Measurements from ENCODE around the gene FHOD1. TPM values are rescaled to one million over a fixed set of nuclear protein-coding genes. Genes with fewer than 3 reads are reported as not detected.

Gene FHOD1
- total and polyA plus RNA-seq, 2 donors: 5.6 to 27.8 TPM

DNA sequence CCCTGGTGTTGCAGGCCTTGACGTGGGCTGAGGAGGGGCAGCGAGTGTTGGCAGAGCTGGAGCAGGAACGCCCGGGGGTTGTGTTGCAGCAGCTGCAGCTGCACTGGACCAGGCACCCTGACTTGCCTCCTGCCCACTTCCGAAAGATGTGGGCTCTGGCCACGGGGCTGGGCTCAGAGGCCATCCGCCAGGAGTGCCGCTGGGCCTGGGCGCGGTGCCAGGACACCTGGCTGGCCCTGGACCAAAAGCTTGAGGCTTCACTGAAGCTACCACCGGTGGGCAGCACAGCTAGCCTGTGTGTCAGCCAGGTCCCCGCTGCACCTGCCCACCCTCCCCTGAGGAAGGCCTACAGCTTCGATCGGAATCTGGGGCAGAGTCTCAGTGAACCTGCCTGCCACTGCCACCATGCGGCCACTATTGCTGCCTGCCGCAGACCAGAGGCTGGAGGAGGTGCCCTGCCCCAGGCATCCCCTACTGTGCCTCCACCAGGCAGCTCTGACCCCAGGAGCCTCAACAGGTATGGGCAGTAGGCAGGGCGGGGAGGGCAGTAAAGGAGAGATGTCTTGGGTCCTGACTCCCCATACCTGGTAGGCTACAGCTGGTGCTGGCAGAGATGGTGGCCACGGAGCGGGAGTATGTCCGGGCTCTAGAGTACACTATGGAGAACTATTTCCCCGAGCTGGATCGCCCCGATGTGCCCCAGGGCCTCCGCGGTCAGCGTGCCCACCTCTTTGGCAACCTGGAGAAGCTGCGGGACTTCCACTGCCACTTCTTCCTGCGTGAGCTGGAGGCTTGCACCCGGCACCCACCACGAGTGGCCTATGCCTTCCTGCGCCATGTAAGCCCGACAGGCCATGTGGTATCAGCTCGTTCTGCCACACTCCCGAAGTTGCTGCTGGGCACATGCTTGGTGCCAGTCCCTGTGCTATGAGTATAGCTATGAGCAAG, 37.7 kb upstream of the FHOD1 start:
- no peak overlapping the region for H3K4me3 ChIP-seq (ENCODE audit: low read length in 2 of 2)
- WGBS: 93% methylated on average over 34 of the region's 34 CpGs
- peaks cover 0 to under 1% of the 10 kb centered on the region in 2 donors for H3K9me3 ChIP-seq (ENCODE audit: control insufficient read depth in 2 of 2, insufficient read depth in 1 of 2, low read length in 1 of 2)
- peaks cover 0 to 5% of the 10 kb centered on the region in 2 donors for H3K4me1 ChIP-seq (ENCODE audit: control insufficient read depth in 2 of 2, insufficient read depth in 2 of 2, low read length in 2 of 2)
- DNase-seq (ENCODE audit: low read depth in 6 of 9, low spot score in 9 of 9): no peak
- no peaks in the 10 kb centered on the region for H3K27me3 ChIP-seq (ENCODE audit: control insufficient read depth in 2 of 2, insufficient read depth in 1 of 2, low read length in 1 of 2)
- no peak overlapping the region for H3K27ac ChIP-seq (ENCODE audit: low read depth in 1 of 2, low read length in 1 of 2)
- H3K36me3 ChIP-seq (ENCODE audit: control insufficient read depth in 2 of 2, insufficient read depth in 2 of 2, low read length in 1 of 2): peaks cover 0 to 5% of the 10 kb centered on the region in 2 donors

DNA sequence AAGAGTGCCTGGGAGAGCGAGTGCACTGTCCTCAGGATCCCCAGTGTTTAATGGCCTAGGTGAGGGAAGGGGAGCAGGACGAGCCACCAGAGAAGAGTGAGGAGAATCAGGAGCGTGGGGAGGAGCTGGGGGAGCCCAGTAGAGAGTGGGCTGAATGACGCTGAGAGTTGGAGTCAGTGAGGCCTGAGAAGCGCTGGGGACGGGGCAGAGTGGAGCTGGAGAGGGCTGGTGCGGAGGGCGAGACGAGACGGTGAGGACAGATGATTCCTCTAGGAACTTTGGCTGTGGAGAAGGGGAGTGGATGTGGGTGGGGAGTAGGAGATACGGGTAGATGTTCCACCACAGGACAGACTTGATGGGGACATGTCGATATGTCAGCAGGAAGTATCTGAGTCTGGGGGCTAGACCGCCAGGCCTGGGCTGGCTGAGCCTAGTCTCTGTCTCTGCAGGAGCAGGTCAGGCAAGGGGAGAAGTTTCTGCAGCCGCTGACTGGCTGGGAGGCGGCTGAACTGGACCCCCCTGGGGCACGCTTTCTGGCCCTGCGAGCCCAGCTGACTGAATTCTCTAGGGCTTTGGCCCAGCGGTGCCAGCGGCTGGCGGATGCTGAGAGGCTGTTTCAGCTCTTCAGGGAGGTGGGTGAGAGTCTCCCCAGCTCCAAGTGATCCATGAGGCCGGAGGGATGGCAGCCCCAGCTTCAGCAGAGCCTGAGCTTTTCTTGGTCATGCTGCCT, 36.7 kb upstream of the FHOD1 start:
- H3K4me3 ChIP-seq (ENCODE audit: low read length in 2 of 2): no peak overlapping the region
- peaks cover 0 to 10% of the 10 kb centered on the region in 2 donors for H3K4me1 ChIP-seq (ENCODE audit: control insufficient read depth in 2 of 2, insufficient read depth in 2 of 2, low read length in 2 of 2)
- H3K9me3 ChIP-seq (ENCODE audit: control insufficient read depth in 2 of 2, insufficient read depth in 1 of 2, low read length in 1 of 2): peaks cover 0 to 4% of the 10 kb centered on the region in 2 donors
- H3K27ac ChIP-seq (ENCODE audit: low read depth in 1 of 2, low read length in 1 of 2): no peak overlapping the region
- no peak for DNase-seq (ENCODE audit: low read depth in 6 of 9, low spot score in 9 of 9)
- H3K27me3 ChIP-seq (ENCODE audit: control insufficient read depth in 2 of 2, insufficient read depth in 1 of 2, low read length in 1 of 2): no peaks in the 10 kb centered on the region
- peaks cover 0 to 5% of the 10 kb centered on the region in 2 donors for H3K36me3 ChIP-seq (ENCODE audit: control insufficient read depth in 2 of 2, insufficient read depth in 2 of 2, low read length in 1 of 2)
- WGBS: 97% methylated on average over 21 of the region's 21 CpGs

DNA sequence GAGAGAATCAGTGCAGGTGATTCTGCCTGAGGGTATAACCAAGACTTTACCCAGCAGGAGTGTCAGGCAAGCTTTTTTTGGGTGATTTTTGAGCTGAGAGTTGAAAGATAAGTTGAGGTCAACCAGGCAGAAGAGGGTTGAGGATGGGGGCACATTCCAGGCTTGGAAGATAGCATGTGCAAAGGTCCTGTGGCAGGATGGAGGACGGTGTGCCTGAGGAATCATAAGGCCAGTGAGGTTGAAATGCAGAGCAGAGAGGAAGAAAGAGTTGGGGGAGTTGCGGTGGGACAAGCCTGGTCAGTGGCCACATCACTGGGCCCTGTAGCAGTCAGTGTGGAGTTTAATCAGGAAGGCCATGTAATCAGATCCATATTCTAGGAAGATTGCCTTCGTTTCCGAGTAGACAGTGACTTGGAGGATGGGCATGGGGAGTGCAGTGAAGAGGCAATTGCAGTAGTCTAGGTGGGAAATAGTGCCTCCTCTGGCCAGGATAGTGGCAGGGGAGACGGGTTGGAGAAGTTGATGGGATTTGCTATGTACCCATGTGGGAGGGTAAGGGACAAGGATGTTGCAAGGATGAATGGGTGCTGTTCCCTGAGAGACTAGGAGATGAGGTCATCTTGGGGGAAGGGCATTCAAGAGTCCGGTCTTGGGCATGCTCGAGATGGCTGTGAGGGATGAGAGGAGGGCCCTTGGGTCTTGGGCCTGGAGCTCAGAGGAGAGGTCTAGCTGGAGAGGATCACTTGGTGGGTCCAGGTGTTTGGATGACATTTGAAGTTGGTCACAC, 36.0 kb upstream of the FHOD1 start:
- WGBS: 98% methylated on average over 7 of the region's 7 CpGs
- no peak overlapping the region for H3K4me3 ChIP-seq (ENCODE audit: low read length in 2 of 2)
- DNase-seq (ENCODE audit: low read depth in 6 of 9, low spot score in 9 of 9): no peak

DNA sequence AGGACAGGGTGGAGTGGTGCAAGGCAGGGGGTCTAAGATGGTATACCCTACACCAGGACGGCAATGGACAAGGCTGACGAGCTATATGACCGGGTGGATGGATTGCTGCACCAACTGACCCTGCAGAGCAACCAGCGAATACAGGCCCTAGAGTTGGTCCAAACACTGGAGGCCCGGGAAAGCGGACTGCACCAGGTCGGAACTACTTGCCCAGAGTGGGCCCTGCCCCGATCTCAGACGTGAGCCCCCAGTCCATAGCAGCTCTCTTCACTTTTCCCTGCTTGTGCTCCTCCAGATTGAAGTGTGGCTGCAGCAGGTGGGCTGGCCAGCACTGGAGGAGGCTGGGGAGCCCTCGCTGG, 35.1 kb upstream of the FHOD1 start:
- Histone ChIP-seq H3K27ac (ENCODE audit: low read depth in 1 of 2, low read length in 1 of 2) (no peak overlapping the region), H3K27me3 (ENCODE audit: control insufficient read depth in 2 of 2, insufficient read depth in 1 of 2, low read length in 1 of 2) (no peaks in the 10 kb centered on the region), H3K4me1 (ENCODE audit: control insufficient read depth in 2 of 2, insufficient read depth in 2 of 2, low read length in 2 of 2) (peaks cover 3 to 18% of the 10 kb centered on the region in 2 donors), H3K4me3 (ENCODE audit: low read length in 2 of 2) (no peak overlapping the region), H3K9me3 (ENCODE audit: control insufficient read depth in 2 of 2, insufficient read depth in 1 of 2, low read length in 1 of 2) (peaks cover 0 to 4% of the 10 kb centered on the region in 2 donors), H3K36me3 (ENCODE audit: control insufficient read depth in 2 of 2, insufficient read depth in 2 of 2, low read length in 1 of 2) (peaks cover under 1 to 8% of the 10 kb centered on the region in 2 donors)
- no peak for DNase-seq (ENCODE audit: low read depth in 6 of 9, low spot score in 9 of 9)
- 98% methylated on average over 10 of the region's 10 CpGs for WGBS

More for the DNA sequence above, 36.0 kb upstream of the FHOD1 start:
- Histone ChIP-seq H3K27ac (ENCODE audit: low read depth in 1 of 2, low read length in 1 of 2) (no peak overlapping the region), H3K9me3 (ENCODE audit: control insufficient read depth in 2 of 2, insufficient read depth in 1 of 2, low read length in 1 of 2) (peaks cover 0 to 4% of the 10 kb centered on the region in 2 donors), H3K27me3 (ENCODE audit: control insufficient read depth in 2 of 2, insufficient read depth in 1 of 2, low read length in 1 of 2) (no peaks in the 10 kb centered on the region), H3K36me3 (ENCODE audit: control insufficient read depth in 2 of 2, insufficient read depth in 2 of 2, low read length in 1 of 2) (peaks cover 0 to 5% of the 10 kb centered on the region in 2 donors), H3K4me1 (ENCODE audit: control insufficient read depth in 2 of 2, insufficient read depth in 2 of 2, low read length in 2 of 2) (peaks cover 3 to 16% of the 10 kb centered on the region in 2 donors)

DNA sequence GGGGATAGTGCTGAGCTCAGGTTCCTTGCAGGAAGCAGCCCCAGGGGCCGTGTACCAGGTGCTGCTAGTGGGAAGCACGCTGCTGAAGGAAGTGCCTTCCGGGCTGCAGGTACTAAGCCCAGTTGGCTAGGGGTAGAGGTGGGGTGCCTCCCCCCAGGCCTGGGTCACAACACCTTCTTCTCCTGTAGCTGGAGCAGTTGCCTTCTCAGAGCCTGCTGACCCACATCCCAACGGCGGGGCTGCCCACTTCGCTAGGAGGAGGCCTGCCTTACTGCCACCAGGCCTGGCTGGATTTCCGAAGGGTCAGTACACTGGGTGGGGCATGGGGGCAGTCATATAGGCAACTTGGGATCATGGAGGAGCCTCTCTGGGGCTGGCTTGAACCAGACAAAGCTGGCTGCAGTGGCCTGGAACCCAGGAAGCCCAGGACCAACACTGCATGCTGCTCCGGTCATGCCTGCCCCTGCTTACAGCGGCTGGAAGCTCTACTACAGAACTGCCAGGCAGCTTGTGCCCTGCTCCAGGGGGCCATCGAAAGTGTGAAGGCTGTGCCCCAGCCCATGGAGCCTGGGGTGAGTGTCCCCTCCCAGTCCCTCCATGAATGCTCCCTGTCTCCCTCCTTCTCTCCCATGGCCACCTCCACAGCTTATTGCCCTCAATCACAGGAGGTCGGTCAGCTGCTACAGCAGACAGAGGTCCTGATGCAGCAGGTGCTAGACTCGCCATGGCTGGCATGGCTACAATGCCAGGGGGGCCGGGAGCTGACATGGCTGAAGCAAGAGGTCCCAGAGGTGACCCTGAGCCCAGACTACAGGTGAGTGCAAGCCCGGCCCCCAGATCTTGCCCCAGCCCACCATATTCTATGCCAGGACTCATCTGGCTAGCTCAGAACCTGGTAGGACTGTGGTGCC, 34.5 kb upstream of the FHOD1 start:
- H3K27ac ChIP-seq (ENCODE audit: low read depth in 1 of 2, low read length in 1 of 2): no peak overlapping the region
- DNase-seq (ENCODE audit: low read depth in 6 of 9, low spot score in 9 of 9): no peak
- H3K4me3 ChIP-seq (ENCODE audit: low read length in 2 of 2): no peak overlapping the region
- peaks cover 2 to 13% of the 10 kb centered on the region in 2 donors for H3K36me3 ChIP-seq (ENCODE audit: control insufficient read depth in 2 of 2, insufficient read depth in 2 of 2, low read length in 1 of 2)
- H3K9me3 ChIP-seq (ENCODE audit: control insufficient read depth in 2 of 2, insufficient read depth in 1 of 2, low read length in 1 of 2): peaks cover 0 to 4% of the 10 kb centered on the region in 2 donors
- 97% methylated on average over 14 of the region's 14 CpGs for WGBS
- peaks cover 3 to 18% of the 10 kb centered on the region in 2 donors for H3K4me1 ChIP-seq (ENCODE audit: control insufficient read depth in 2 of 2, insufficient read depth in 2 of 2, low read length in 2 of 2)
- no peaks in the 10 kb centered on the region for H3K27me3 ChIP-seq (ENCODE audit: control insufficient read depth in 2 of 2, insufficient read depth in 1 of 2, low read length in 1 of 2)

DNA sequence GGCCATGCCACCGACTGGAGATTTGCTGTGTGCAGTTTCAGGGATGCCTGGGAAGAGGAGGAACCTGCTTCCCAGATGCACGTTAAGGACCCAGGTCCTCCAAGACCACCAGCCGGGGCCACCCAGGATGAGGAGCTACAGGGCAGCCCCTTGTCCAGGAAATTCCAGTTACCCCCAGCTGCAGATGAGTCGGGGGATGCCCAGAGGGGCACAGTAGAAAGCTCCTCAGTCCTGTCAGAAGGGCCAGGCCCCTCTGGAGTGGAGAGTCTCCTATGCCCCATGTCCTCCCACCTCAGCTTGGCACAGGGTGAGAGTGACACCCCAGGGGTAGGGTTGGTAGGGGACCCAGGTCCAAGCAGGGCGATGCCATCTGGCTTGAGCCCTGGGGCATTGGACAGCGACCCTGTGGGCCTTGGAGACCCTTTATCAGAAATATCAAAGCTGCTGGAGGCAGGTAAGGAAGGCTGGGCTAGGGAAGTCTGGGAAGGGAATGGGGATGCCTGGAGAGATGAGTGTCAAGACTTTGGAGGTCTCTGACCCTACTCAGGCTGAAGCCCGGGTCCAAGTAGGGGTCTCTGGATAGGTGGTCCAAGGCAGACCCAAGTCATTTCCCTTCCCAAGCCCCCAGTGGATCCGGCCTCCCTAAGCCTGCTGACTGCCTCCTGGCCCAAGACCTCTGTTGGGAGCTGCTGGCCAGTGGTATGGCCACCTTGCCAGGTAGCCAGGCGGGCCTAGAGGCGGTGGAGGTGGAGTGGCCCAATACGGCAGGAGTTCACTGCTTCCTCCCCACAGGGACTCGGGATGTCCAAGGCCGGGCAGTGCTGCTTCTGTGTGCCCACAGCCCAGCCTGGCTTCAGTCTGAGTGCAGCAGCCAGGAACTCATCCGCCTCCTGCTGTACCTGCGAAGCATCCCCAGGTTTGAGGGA, 33.1 kb upstream of the FHOD1 start:
- DNase-seq (ENCODE audit: low read depth in 6 of 9, low spot score in 9 of 9): no peak
- no peak overlapping the region for H3K4me3 ChIP-seq (ENCODE audit: low read length in 2 of 2)
- peaks cover 0 to 4% of the 10 kb centered on the region in 2 donors for H3K9me3 ChIP-seq (ENCODE audit: control insufficient read depth in 2 of 2, insufficient read depth in 1 of 2, low read length in 1 of 2)
- 98% methylated on average over 15 of the region's 15 CpGs for WGBS
- peaks cover 4 to 12% of the 10 kb centered on the region in 2 donors for H3K36me3 ChIP-seq (ENCODE audit: control insufficient read depth in 2 of 2, insufficient read depth in 2 of 2, low read length in 1 of 2)
- no peak overlapping the region for H3K27ac ChIP-seq (ENCODE audit: low read depth in 1 of 2, low read length in 1 of 2)
- peaks cover 3 to 18% of the 10 kb centered on the region in 2 donors for H3K4me1 ChIP-seq (ENCODE audit: control insufficient read depth in 2 of 2, insufficient read depth in 2 of 2, low read length in 2 of 2)
- no peaks in the 10 kb centered on the region for H3K27me3 ChIP-seq (ENCODE audit: control insufficient read depth in 2 of 2, insufficient read depth in 1 of 2, low read length in 1 of 2)

DNA sequence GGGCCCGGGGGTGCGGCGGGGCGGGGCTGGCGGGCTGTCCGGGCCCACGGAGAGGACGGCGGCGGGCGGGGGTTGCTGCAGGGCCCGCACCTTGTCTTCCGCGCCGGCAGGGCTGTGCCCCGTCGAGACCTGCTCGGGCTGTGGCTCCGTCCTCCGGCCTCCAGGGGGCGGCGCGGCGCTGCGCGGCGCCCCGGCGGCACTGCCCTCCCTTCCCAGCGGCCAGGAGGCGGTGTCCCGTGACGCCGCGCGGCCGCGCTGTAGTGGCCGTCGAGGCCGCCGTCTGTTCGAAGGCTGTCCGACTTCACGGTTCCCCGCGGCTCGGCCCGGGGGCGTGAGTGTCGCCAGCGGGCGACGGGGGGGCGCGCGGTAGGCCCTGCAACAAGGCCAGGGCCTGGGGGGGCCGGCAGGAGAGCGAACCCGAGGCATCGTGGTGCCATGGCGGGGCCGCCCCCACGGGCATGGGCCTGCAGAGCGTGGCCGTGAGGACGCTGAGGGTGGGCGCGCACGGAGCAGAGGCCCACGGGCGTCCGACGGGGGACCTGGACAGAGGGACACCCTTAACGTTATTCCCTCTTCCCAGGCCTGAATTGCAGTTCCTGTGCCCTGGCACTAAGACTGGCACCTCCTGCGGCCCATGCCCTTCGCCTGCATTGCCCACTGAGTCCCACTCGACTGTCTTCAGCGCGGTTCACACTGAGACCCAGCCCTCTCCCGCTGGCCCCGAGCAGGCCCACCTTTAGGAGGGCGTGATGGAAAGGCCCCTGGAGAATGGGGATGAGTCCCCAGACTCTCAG, 32.2 kb upstream of the FHOD1 start, which contains the start of gene PLEKHG4:
TSS of gene PLEKHG4 (plus strand) at position 237 of the 794 bp plus-strand sequence. CDS start at position 750, 513 bp downstream.
- H3K9me3 ChIP-seq (ENCODE audit: control insufficient read depth in 2 of 2, insufficient read depth in 1 of 2, low read length in 1 of 2): peaks cover 0 to 4% of the 10 kb centered on the region in 2 donors
- H3K4me1 ChIP-seq (ENCODE audit: control insufficient read depth in 2 of 2, insufficient read depth in 2 of 2, low read length in 2 of 2): peaks cover 3 to 18% of the 10 kb centered on the region in 2 donors
- H3K27ac ChIP-seq (ENCODE audit: low read depth in 1 of 2, low read length in 1 of 2): no peak within 1 kb of the TSS
- H3K27me3 ChIP-seq (ENCODE audit: control insufficient read depth in 2 of 2, insufficient read depth in 1 of 2, low read length in 1 of 2): no peaks in the 10 kb centered on the region
- H3K36me3 ChIP-seq (ENCODE audit: control insufficient read depth in 2 of 2, insufficient read depth in 2 of 2, low read length in 1 of 2): peaks cover 4 to 12% of the 10 kb centered on the region in 2 donors
- H3K4me3 ChIP-seq (ENCODE audit: low read length in 2 of 2): peak within 1 kb of the TSS; percentile 58 to 79
- DNase-seq (ENCODE audit: low read depth in 6 of 9, low spot score in 9 of 9): peak; percentile 18 to 84 (median 63)
- WGBS: 30% methylated on average over 83 of the region's 83 CpGs

Data from thymus (tissue), 11 donors.